ENCODE results near the gene C16orf78.

Gene C16orf78

GRCh38 chr16:49422896-49423295, 49.3 kb downstream of the C16orf78 start:
- no peaks in the 10 kb centered on the region for H3K27me3 ChIP-seq
- H3K9me3 ChIP-seq, result no peaks in the 10 kb centered on the region
- H3K27ac ChIP-seq, result no peak overlapping the region
- H4K20me1 ChIP-seq, result no peaks in the 10 kb centered on the region
- no peak for TF ChIP-seq Cebpa-rat (IDR thresholded peaks at IDR 0.05)
- H3K4me1 ChIP-seq, result no peaks in the 10 kb centered on the region
- no peak overlapping the region for H3K4me2 ChIP-seq
- H3K4me3 ChIP-seq, result no peak overlapping the region
- no peak overlapping the region for H3K9ac ChIP-seq
- no peaks in the 10 kb centered on the region for H3K36me3 ChIP-seq

GRCh38 chr16:49424961-49425360, 51.4 kb downstream of the C16orf78 start:
- Histone ChIP-seq H3K9ac (no peak overlapping the region), H4K20me1 (no peaks in the 10 kb centered on the region), H3K4me1 (no peaks in the 10 kb centered on the region), H3K27ac (no peak overlapping the region), H3K4me2 (no peak overlapping the region), H3K27me3 (no peaks in the 10 kb centered on the region), H3K9me3 (no peaks in the 10 kb centered on the region), H3K36me3 (no peaks in the 10 kb centered on the region), H3K4me3 (no peak overlapping the region)
- TF ChIP-seq Cebpa-rat (IDR thresholded peaks at IDR 0.05), result no peak

- Histone ChIP-seq H3K27me3 (no peaks in the 10 kb centered on the region), H3K27ac (no peak overlapping the region), H3K9ac (no peak overlapping the region), H3K36me3 (no peaks in the 10 kb centered on the region), H3K4me1 (no peaks in the 10 kb centered on the region), H3K4me3 (no peak overlapping the region), H3K4me2 (no peak overlapping the region), H3K9me3 (no peaks in the 10 kb centered on the region), H4K20me1 (no peaks in the 10 kb centered on the region)
- TF ChIP-seq Cebpa-rat (IDR thresholded peaks at IDR 0.05), result no peak
Measured at GRCh38 chr16:49427771-49428170, 54.2 kb downstream of the C16orf78 start.

- no peaks in the 10 kb centered on the region for H4K20me1 ChIP-seq
- H3K9ac ChIP-seq, result no peak overlapping the region
- H3K27me3 ChIP-seq, result no peaks in the 10 kb centered on the region
- no peak overlapping the region for H3K4me2 ChIP-seq
- no peaks in the 10 kb centered on the region; the same call in 1 of the 2 replicates for H3K4me1 ChIP-seq
- H3K4me3 ChIP-seq, result no peak overlapping the region
- no peaks in the 10 kb centered on the region for H3K9me3 ChIP-seq
- H3K27ac ChIP-seq, result no peak overlapping the region
- H3K36me3 ChIP-seq, result no peaks in the 10 kb centered on the region
- TF ChIP-seq Cebpa-rat (IDR thresholded peaks at IDR 0.05), result no peak
Measured at GRCh38 chr16:49428808-49429207, 55.2 kb downstream of the C16orf78 start.

- H3K27me3 ChIP-seq, result no peaks in the 10 kb centered on the region
- H3K9me3 ChIP-seq, result no peaks in the 10 kb centered on the region
- no peaks in the 10 kb centered on the region for H4K20me1 ChIP-seq
- no peak for TF ChIP-seq Cebpa-rat (IDR thresholded peaks at IDR 0.05)
- H3K4me2 ChIP-seq, result no peak overlapping the region
- H3K36me3 ChIP-seq, result no peaks in the 10 kb centered on the region
- H3K27ac ChIP-seq, result no peak overlapping the region
- no peak overlapping the region for H3K9ac ChIP-seq
- no peaks in the 10 kb centered on the region; the same call in 1 of the 2 replicates for H3K4me1 ChIP-seq
- no peak overlapping the region for H3K4me3 ChIP-seq
Measured at GRCh38 chr16:49431040-49431439, 57.4 kb downstream of the C16orf78 start.

- Histone ChIP-seq H3K27me3 (no peaks in the 10 kb centered on the region), H3K4me3 (no peak overlapping the region), H4K20me1 (no peaks in the 10 kb centered on the region), H3K9me3 (no peaks in the 10 kb centered on the region), H3K4me1 (no peaks in the 10 kb centered on the region; the same call in 1 of the 2 replicates), H3K36me3 (no peaks in the 10 kb centered on the region), H3K4me2 (no peak overlapping the region), H3K9ac (no peak overlapping the region), H3K27ac (no peak overlapping the region)
- TF ChIP-seq Cebpa-rat (IDR thresholded peaks at IDR 0.05), result no peak
Measured at GRCh38 chr16:49431591-49432290, 58.1 kb downstream of the C16orf78 start.

GRCh38 chr16:49434733-49435132, 61.1 kb downstream of the C16orf78 start:
- Histone ChIP-seq H3K4me3 (no peak overlapping the region), H3K9ac (no peak overlapping the region), H3K27me3 (no peaks in the 10 kb centered on the region), H4K20me1 (no peaks in the 10 kb centered on the region), H3K4me2 (no peak overlapping the region), H3K36me3 (no peaks in the 10 kb centered on the region), H3K4me1 (peaks cover 10% of the 10 kb centered on the region), H3K9me3 (no peaks in the 10 kb centered on the region), H3K27ac (no peak overlapping the region)
- TF ChIP-seq Cebpa-rat (IDR thresholded peaks at IDR 0.05), result no peak

- Histone ChIP-seq H3K4me2 (no peak overlapping the region), H3K4me3 (no peak overlapping the region), H4K20me1 (no peaks in the 10 kb centered on the region), H3K4me1 (peaks cover 24% of the 10 kb centered on the region), H3K36me3 (no peaks in the 10 kb centered on the region), H3K9ac (no peak overlapping the region), H3K9me3 (no peaks in the 10 kb centered on the region), H3K27me3 (no peaks in the 10 kb centered on the region), H3K27ac (no peak overlapping the region)
- no peak for TF ChIP-seq Cebpa-rat (IDR thresholded peaks at IDR 0.05)
Measured at GRCh38 chr16:49436181-49436580, 62.6 kb downstream of the C16orf78 start.

GRCh38 chr16:49437344-49437743, 63.7 kb downstream of the C16orf78 start:
- no peak overlapping the region for H3K27ac ChIP-seq
- H3K9me3 ChIP-seq, result no peaks in the 10 kb centered on the region
- H3K4me2 ChIP-seq, result no peak overlapping the region
- no peaks in the 10 kb centered on the region for H4K20me1 ChIP-seq
- no peak overlapping the region for H3K9ac ChIP-seq
- H3K4me1 ChIP-seq, result peaks cover 34% of the 10 kb centered on the region
- no peak overlapping the region for H3K4me3 ChIP-seq
- H3K36me3 ChIP-seq, result no peaks in the 10 kb centered on the region
- TF ChIP-seq Cebpa-rat (IDR thresholded peaks at IDR 0.05), result no peak
- no peaks in the 10 kb centered on the region for H3K27me3 ChIP-seq

- Histone ChIP-seq H3K9me3 (no peaks in the 10 kb centered on the region), H3K27me3 (no peaks in the 10 kb centered on the region), H3K4me2 (peak overlapping the region; percentile 94), H3K4me3 (no peak overlapping the region), H3K9ac (peak overlapping the region; percentile 18; the same call in 1 of the 2 replicates), H3K4me1 (peaks cover 51% of the 10 kb centered on the region), H4K20me1 (no peaks in the 10 kb centered on the region), H3K27ac (peak overlapping the region; percentile 97; the same call in 1 of the 2 replicates), H3K36me3 (no peaks in the 10 kb centered on the region)
- TF ChIP-seq Cebpa-rat (IDR thresholded peaks at IDR 0.05), result no peak
Measured at GRCh38 chr16:49439050-49439449, 65.4 kb downstream of the C16orf78 start.
